PC-3 (cell line): ENCODE measurements around the gene PDGFRA. TPM values are rescaled to one million over a fixed set of nuclear protein-coding genes. Genes with fewer than 3 reads are reported as not detected.

ENCODE experiments used
- ATAC-seq: fragments of 200-7000 bp; cut with Tn5 transposase; 2 replicates; pipeline ENCODE4 v1.9.1; 2020; ENCODE audit warnings: mild to moderate bottlenecking, moderate library complexity
- BruUV-seq: library from RNA; stranded (reverse); fragments of 400-500 nt; replicated peaks from 2 replicates; lab custom pipeline; 2021; lab: Mats Ljungman, UMichigan
- CTCF ChIA-PET: fragments of 300-600 bp; sonication (Branson Sonifier 250); formaldehyde crosslinking; loops from one replicate; lab custom pipeline; 2022; ENCODE audit warnings: antibody characterized with exemption; lab: Charles Lee
- POLR2A ChIA-PET: fragments of 300-600 bp; sonication (Branson Sonifier 250); formaldehyde crosslinking; loops from one replicate; lab custom pipeline; 2022; ENCODE audit warnings: antibody characterized with exemption; ENCODE audit not compliant: unreplicated experiment; lab: Charles Lee
- DNase-seq: peaks from one replicate; pipeline ENCODE4 v3.0.0-alpha.2; 2015
- H2AFZ ChIP-seq: fragments of 300-600 bp; sonication (generic); 2 replicates; pipeline ENCODE4 v1.6.0; 2016; ENCODE audit warnings: antibody characterized with exemption, low read length
- H3F3A ChIP-seq: fragments of 300-600 bp; sonication (generic); one replicate; pipeline ENCODE4 v1.6.0; 2017; ENCODE audit warnings: antibody characterized with exemption, low read length, control low read depth, mild to moderate bottlenecking; ENCODE audit not compliant: unreplicated experiment
- H3K27ac ChIP-seq: fragments of 300-600 bp; sonication (generic); 2 replicates; pipeline ENCODE4 v1.5.1; 2016; ENCODE audit warnings: mild to moderate bottlenecking, low read length
- H3K27me3 ChIP-seq: fragments of 300-600 bp; sonication (generic); 2 replicates; pipeline ENCODE4 v1.6.1; 2016; ENCODE audit warnings: low read length, mixed read lengths
- H3K36me3 ChIP-seq: fragments of 300-600 bp; sonication (generic); 2 replicates; pipeline ENCODE4 v1.6.1; 2016; ENCODE audit warnings: low read depth, mixed run types, low read length, mixed read lengths
- H3K4me1 ChIP-seq: fragments of 300-600 bp; sonication (generic); 2 replicates; pipeline ENCODE4 v1.5.1; 2016; ENCODE audit warnings: low read length; ENCODE audit not compliant: insufficient read depth
- H3K4me2 ChIP-seq: fragments of 300-600 bp; sonication (generic); 2 replicates; pipeline ENCODE4 v1.6.0; 2016; ENCODE audit warnings: low read length
- H3K4me3 ChIP-seq: fragments of 300-600 bp; sonication (generic); 2 replicates; pipeline ENCODE4 v1.5.1; 2016; ENCODE audit warnings: mild to moderate bottlenecking, low read length, mixed read lengths
- H3K79me2 ChIP-seq: fragments of 300-600 bp; sonication (generic); 2 replicates; pipeline ENCODE4 v1.6.1; 2017; ENCODE audit warnings: low read length, mixed read lengths
- H3K9ac ChIP-seq: fragments of 300-600 bp; sonication (generic); 2 replicates; pipeline ENCODE4 v1.6.0; 2016; ENCODE audit warnings: mild to moderate bottlenecking, low read length
- H3K9me2 ChIP-seq: fragments of 300-600 bp; sonication (generic); replicated peaks from 2 replicates; pipeline ENCODE4 v1.6.1; 2016; ENCODE audit warnings: mixed run types, low read length, mixed read lengths
- H3K9me3 ChIP-seq: fragments of 300-600 bp; sonication (generic); 2 replicates; pipeline ENCODE4 v1.6.1; 2016; ENCODE audit warnings: low read length, mixed read lengths
- H4K20me1 ChIP-seq: fragments of 300-600 bp; sonication (generic); 2 replicates; pipeline ENCODE4 v1.6.1; 2016; ENCODE audit warnings: low read length, mixed read lengths
- CTCF ChIP-seq: fragments of 300-600 bp; sonication (generic); conservative IDR thresholded peaks from 2 replicates; pipeline ENCODE4 v1.5.1; 2017; ENCODE audit warnings: antibody characterized with exemption, low read depth, mild to moderate bottlenecking, low read length
- EZH2 ChIP-seq: fragments of 300-600 bp; sonication (generic); IDR thresholded peaks from one replicate; pipeline ENCODE4 v1.6.1; 2017; ENCODE audit warnings: antibody characterized with exemption, mild to moderate bottlenecking, low read length; ENCODE audit not compliant: unreplicated experiment
- EZH2phosphoT487 ChIP-seq: fragments of 300-600 bp; sonication (generic); IDR thresholded peaks from 2 replicates; pipeline ENCODE4 v1.6.1; 2018; ENCODE audit warnings: mild to moderate bottlenecking, antibody characterized with exemption, low read length, borderline replicate concordance
- intact Hi-C: fragments of 100-400 bp; cut with micrococcal nuclease; formaldehyde crosslinking; loops from 2 replicates; pipeline ENCODE4 v1.9.0; 2023
- total RNA-seq: library from RNA; depleted of rRNA; stranded (reverse); fragments of >200 nt; gene quantifications from 2 replicates; pipeline ENCODE4 v1.2.3, GENCODE V29; 2014

Gene PDGFRA
- total RNA-seq, 1 experiment from 2014 or later: 1.1 TPM

- ChIA-PET POLR2A (interaction anchor here (0.5 kb wide), 1 partner anchor 872 kb away, joined by 3 read pairs; no protein-coding TSS in a partner anchor), CTCF (interaction anchor here (0.6 to 2.4 kb wide), 9 partner anchors 16 to 1215 kb away, joined by 3 to 28 read pairs (median 5); no protein-coding TSS in a partner anchor)
- Histone ChIP-seq H3K27me3 (peaks cover 40% of the 10 kb centered on the region), H3K9ac (no peak overlapping the region), H3K9me2 (no peaks in the 10 kb centered on the region), H4K20me1 (no peaks in the 10 kb centered on the region), H2AFZ (no peak overlapping the region), H3K4me2 (no peak overlapping the region), H3F3A (no peaks in the 10 kb centered on the region), H3K27ac (no peak overlapping the region), H3K36me3 (no peaks in the 10 kb centered on the region), H3K4me1 (peaks cover 36% of the 10 kb centered on the region), H3K4me3 (no peak overlapping the region), H3K9me3 (no peaks in the 10 kb centered on the region), H3K79me2 (no peaks in the 10 kb centered on the region)
- TF ChIP-seq EZH2 (no peak), EZH2phosphoT487 (no peak), CTCF (no peak)
- intact Hi-C loops: loop anchor here (2.0 to 10.0 kb wide), 6 partner anchors 740 to 1567 kb away; no protein-coding TSS in a partner anchor
- no peak for ATAC-seq
- no peak for DNase-seq
- BruUV-seq: no TSS peak
Measured at GRCh38 chr4:54231768-54232688, 2.9 kb downstream of the PDGFRA start.

- intact Hi-C loops: loop anchor here (1.0 to 10.0 kb wide), 6 partner anchors 325 to 1568 kb away; no protein-coding TSS in a partner anchor
- Histone ChIP-seq H3K27ac (no peak overlapping the region), H4K20me1 (no peaks in the 10 kb centered on the region), H3K79me2 (no peaks in the 10 kb centered on the region), H3K4me1 (peaks cover 29% of the 10 kb centered on the region), H3K27me3 (peaks cover 38% of the 10 kb centered on the region), H3K36me3 (no peaks in the 10 kb centered on the region), H3K9me2 (no peaks in the 10 kb centered on the region), H3K9ac (no peak overlapping the region), H3K4me3 (peak overlapping the region; percentile 67), H3K9me3 (no peaks in the 10 kb centered on the region), H3K4me2 (peak overlapping the region; percentile 83), H3F3A (no peaks in the 10 kb centered on the region), H2AFZ (peak overlapping the region; percentile 83)
- ChIA-PET CTCF (interaction anchor here (0.6 to 2.4 kb wide), 16 partner anchors 15 to 1999 kb away, joined by 3 to 28 read pairs (median 6); no protein-coding TSS in a partner anchor), POLR2A (interaction anchor here (0.6 kb wide), 1 partner anchor 461 kb away, joined by 3 read pairs; no protein-coding TSS in a partner anchor)
- peak; percentile 74 for TF ChIP-seq CTCF
- TF ChIP-seq EZH2: no peak
- ATAC-seq (peak; percentile 84), DNase-seq (peak; percentile 93)
- BruUV-seq: no TSS peak
Measured at GRCh38 chr4:54233277-54233696, 4.2 kb downstream of the PDGFRA start.
